Caki2 (cell line): ENCODE measurements around the gene ADAMTS16. TPM values are rescaled to one million over a fixed set of nuclear protein-coding genes. Genes with fewer than 3 reads are reported as not detected.

Experiments used
- DNase-seq: peaks from one replicate; pipeline ENCODE4 v3.0.0-alpha.2; 2015; ENCODE audit warnings: low read depth
- in situ Hi-C: cut with HindIII; loops from 2 replicates; pipeline ENCODE4 v1.10.0; 2016; ENCODE audit warnings: low sequenced_read_pairs, low pct_unique_long_range_greater_than_20kb, mixed read lengths
- total RNA-seq: library from RNA; depleted of rRNA; stranded (reverse); fragments of >200 nt; shearing (Covaris generic); gene quantifications from 2 replicates; pipeline ENCODE4 v1.2.3, GENCODE V29; 2014; ENCODE audit warnings: low replicate concordance

The ADAMTS16 gene
- total RNA-seq, 1 experiment from 2014 or later: 15.6 TPM

- in situ Hi-C loops: no loop called here
- DNase-seq: no peak
Observed at GRCh38 chr5:5295351-5295750, 155.2 kb downstream of the ADAMTS16 start.

GRCh38 chr5:5296051-5296450 is 155.9 kb downstream of the ADAMTS16 start:
- DNase-seq: no peak
- in situ Hi-C loops: no loop called here

DNA sequence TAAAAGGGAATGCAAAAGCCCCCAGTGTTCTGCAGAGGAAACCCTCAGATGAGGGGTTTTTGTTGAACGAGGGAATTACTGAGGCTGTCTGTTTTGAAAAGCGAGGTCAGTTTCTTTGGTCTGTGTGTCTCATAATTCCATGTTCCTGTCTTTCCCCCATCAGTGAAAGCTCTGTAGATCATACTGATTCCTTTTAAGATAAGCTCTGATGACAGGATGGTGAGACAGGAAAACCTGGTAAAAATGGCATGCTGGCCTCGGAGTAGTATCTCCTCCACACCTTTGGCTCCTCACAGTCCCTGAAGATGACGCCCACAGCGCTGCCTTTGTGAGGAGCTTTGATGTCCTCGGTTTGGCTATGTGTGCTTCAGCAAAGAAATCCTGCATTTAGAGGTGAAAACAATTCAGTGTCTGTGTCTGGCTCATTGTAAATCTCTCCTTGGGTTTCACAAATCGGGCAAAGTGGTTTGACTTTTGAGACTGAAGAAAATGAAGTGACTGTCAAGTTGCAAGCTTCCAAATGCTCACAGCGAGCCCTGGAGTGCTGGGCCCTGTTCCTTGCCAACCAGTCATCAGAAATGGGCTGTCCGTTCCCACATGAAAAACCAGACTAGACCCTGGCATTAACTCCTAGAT is 157.4 kb downstream of the ADAMTS16 start:
- DNase-seq: no peak
- in situ Hi-C loops: no loop called here

- in situ Hi-C loops: no loop called here
- no peak for DNase-seq
Observed at GRCh38 chr5:5298068-5298633, 158.0 kb downstream of the ADAMTS16 start.

GRCh38 chr5:5298841-5299541 is 158.9 kb downstream of the ADAMTS16 start:
- no peak for DNase-seq
- in situ Hi-C loops: no loop called here

DNA sequence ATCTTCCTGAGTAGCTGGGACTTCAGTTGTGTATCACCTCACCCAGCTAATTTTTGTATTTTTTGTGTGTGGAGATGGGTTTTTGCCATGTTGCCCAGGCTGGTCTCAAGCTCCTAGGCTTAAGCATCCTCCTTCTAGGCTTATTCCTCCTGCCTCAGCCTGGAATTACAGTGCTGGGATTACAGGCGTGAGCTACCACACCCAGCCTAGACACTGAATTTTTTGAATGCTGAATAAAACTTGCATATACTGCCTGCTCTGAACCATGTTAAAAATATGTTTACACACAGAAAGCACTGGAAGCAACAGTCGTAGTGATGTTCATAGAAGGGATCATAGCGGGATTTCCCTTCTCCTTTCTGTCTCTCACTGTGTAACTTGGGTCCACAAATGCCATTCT is 161.0 kb downstream of the ADAMTS16 start:
- in situ Hi-C loops: no loop called here
- DNase-seq: no peak

- no peak for DNase-seq
- in situ Hi-C loops: no loop called here
Observed at GRCh38 chr5:5302201-5302600, 162.1 kb downstream of the ADAMTS16 start.

- in situ Hi-C loops: no loop called here
Observed at GRCh38 chr5:5303242-5303641, 163.1 kb downstream of the ADAMTS16 start.

DNA sequence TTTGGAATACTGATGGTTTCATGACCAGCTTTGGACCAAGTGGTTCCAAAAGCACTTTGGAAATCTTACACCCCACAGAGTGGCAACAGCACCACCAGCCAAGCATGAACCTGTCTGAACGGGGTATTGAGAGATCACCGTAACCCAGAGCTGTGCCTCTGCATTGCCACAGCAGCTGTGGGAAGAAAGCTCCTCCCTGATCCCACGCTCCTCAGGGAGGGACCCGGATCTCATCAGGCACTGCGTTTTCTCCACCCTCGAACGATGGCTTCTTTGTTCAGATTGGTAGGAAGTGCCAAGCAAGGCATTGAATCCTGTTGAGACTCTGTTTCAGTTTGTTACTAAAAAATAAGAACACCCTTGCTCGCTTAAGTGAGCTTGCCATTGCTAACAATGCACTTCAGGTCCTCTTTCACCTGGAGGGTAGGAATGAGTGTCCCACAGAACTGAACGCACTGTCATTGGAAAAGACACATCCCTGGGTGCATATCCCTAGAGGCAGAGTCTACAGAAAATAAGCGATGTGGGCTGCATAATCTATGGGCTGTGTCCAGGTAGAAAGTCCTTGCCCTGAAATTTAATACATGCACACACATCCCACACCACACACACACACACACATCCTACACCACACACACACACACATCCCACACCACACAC is 164.4 kb downstream of the ADAMTS16 start:
- peak; percentile 26 for DNase-seq
- in situ Hi-C loops: no loop called here

More at GRCh38 chr5:5303242-5303641, 163.1 kb downstream of the ADAMTS16 start:
- DNase-seq: no peak

DNA sequence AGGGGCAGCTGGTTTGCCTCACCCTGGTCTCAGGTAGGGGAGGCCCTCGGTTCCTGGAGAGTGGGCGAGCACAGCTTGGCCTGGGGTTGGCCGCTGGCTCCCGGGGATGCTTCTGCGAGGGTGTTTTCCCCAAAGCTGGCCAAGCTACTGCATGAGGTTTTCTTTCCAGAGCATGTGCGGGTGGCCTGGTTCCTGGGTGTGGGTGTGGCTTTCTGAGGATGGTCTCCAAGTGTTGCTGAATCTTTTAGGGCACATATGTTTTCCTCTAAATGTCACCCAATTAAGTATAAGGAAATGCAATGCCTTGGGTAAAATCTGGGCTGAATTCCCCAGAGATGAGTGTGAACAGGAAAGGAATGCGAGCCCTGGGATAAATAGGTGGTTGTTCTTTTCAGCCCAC is 166.6 kb downstream of the ADAMTS16 start:
- no peak for DNase-seq
- in situ Hi-C loops: no loop called here

GRCh38 chr5:5308319-5308718 is 168.2 kb downstream of the ADAMTS16 start:
- in situ Hi-C loops: no loop called here
- no peak for DNase-seq

DNA sequence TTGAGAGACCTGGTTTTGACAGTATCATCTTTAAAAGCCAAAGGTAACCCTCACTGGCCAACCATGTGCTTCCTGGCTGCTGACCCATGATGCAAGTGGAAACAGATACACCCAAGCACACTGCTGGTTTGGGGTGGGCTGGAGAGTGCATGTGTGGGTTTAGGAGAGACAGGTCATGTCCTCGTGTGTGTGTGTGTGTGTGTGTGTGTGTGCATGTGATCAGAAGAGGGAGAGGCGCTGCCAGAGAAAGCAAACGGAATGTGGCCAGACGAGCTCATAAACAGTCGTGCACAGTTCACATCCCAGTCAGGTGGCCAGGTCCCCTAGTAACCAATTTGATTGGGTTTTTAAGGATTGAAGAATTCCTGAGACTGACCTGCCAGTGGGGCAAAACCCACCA is 169.5 kb downstream of the ADAMTS16 start:
- in situ Hi-C loops: no loop called here
- DNase-seq: no peak

- DNase-seq: peak; percentile 51
- in situ Hi-C loops: no loop called here
Observed at GRCh38 chr5:5313101-5313635, 173.0 kb downstream of the ADAMTS16 start.

DNA sequence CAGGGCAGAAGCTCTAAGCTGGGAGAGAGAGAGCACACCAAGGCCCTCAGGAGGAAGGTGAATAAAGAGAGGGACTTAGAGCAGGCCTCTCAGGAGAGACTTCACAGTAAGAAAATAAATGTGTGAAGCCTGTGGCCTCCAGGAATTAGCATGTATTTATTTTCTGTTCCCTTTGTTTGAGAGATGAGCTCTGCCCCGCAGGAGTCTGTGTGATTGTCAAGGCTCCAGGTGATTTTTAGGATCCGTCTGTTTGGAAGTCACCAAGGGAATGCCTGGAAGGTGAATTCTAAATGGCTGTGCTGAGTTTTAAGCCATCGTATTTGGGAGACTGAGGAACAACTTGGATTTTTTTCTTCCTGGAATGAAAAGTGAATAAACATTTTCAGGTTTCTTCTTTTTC is 174.0 kb downstream of the ADAMTS16 start:
- no peak for DNase-seq
- in situ Hi-C loops: no loop called here

GRCh38 chr5:5314626-5315025 is 174.5 kb downstream of the ADAMTS16 start:
- in situ Hi-C loops: no loop called here
- no peak for DNase-seq

DNA sequence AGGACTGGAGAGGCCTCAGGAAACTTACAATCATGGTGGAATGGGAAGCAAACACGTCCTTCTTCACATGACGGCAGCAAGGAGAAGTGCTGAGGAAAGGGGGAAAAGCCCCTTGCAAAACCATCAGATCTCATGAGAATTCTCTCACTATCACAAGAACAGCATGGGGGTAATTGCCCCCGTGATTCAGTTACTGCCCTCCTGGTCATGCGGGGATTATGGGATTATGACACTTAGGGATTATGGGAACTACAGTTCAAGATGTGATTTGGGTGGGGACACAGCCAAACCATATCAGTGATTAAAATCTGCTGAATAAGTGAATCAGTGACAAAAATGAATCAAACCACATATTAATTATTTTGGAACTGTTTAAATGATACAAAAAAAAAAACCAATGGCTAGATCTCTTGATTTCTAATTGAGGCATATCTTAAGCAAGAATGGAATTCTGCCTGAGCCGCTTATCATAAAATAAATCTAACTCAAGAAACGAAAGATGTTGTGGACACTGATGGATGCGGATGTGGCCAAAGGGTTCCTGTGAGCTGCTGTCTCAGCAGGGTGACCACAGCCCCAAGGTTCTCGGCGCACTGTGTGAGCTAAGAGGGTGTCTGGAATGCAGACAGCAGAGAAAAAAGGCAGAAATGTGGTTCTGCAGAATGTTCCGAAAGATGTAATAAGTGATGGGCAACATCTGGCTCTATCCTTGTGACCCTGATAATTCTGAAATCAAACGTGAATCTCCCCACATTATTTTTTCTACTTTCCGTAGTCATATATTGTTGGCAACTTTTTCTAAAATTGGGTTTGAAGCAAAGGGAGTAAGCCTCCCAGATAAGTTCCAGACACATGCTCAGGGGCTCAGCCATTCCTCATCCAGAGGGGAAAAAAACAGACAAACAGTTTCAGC is 175.2 kb downstream of the ADAMTS16 start:
- in situ Hi-C loops: no loop called here
- no peak for DNase-seq

DNA sequence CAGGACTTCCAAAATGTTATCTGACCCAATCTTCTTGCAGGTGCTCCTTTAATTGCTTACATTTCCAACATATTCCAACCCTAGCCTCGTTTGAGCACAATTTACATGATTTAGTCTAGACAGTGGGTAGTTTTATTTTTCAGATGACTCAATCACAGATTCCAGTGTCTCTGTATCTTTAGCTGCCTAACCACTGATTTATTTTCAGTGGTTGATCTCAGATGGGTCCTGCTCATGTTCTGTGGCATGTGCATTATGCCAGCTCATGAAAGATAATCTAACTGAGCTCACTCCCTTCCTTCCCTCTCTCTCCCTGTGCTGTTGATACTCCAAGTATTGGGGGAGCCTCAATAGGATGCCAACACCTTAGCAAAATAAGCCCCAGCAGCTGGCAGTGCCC is 176.2 kb downstream of the ADAMTS16 start:
- peak; percentile 39 for DNase-seq
- in situ Hi-C loops: no loop called here

- DNase-seq: no peak
- in situ Hi-C loops: no loop called here
Observed at GRCh38 chr5:5317976-5318375, 177.8 kb downstream of the ADAMTS16 start.
